PC-3 (cell line): Measurements from ENCODE around the gene PRKCD.

Source experiments
- EZH2phosphoT487 ChIP-seq: fragments of 300-600 bp; sonication (generic); IDR thresholded peaks from 2 replicates; pipeline ENCODE4 v1.6.1; 2018; ENCODE audit warnings: mild to moderate bottlenecking, antibody characterized with exemption, low read length, borderline replicate concordance
- TF ChIP-seq, protein P1 (sequence below): fragments of 300-600 bp; sonication (generic); conservative IDR thresholded peaks from 2 replicates; pipeline ENCODE4 v1.5.1; 2017; ENCODE audit warnings: antibody characterized with exemption, low read depth, mild to moderate bottlenecking, low read length

DNA sequence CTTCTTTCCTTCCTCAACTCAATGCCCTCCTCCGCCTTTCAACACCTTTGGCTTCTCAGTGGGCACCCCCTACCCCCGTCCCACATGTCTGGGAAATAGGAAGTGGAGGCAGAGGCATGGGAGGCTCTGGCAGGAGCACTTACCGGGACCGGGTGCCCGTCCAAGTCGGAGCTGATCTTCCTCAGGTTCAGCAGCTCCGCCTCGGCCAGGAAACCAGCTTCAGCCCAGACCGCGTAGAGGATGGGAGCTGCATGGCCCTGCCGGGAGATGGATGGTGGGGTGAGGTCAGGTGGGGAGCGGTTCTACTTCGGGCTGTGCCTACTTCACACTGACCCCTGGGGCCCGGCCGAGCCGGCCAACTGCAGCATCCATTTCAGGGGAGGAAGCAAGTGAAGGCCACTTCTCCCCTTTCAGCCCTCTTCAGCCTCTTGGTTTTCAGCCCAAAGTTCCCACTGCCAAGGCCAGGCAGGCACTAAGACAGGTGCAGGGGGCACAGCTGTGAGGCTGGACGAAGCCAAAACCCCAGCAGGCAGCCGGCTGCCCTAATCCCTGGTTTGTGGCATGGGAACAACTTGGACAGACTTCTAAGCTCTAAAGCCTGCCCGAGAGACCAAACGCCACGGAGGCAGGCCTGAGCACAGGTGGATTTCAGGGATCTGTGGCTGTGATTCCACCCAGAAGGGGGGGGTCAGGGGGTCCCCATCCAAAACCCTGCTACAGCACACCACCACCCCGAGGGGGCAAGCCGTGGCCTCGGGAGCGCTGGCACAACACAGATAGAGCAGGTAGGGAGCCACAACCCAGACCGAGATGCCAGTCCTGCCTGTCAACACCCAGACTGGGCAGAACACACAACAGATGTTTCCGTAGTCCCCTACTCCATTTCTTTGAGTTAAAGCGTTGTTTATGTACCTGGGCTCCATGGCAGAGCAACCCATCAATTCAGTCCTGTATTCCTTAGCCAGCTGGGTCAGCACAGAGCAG is 80.3 kb downstream of the PRKCD start:
- TF ChIP-seq, protein P1, sequence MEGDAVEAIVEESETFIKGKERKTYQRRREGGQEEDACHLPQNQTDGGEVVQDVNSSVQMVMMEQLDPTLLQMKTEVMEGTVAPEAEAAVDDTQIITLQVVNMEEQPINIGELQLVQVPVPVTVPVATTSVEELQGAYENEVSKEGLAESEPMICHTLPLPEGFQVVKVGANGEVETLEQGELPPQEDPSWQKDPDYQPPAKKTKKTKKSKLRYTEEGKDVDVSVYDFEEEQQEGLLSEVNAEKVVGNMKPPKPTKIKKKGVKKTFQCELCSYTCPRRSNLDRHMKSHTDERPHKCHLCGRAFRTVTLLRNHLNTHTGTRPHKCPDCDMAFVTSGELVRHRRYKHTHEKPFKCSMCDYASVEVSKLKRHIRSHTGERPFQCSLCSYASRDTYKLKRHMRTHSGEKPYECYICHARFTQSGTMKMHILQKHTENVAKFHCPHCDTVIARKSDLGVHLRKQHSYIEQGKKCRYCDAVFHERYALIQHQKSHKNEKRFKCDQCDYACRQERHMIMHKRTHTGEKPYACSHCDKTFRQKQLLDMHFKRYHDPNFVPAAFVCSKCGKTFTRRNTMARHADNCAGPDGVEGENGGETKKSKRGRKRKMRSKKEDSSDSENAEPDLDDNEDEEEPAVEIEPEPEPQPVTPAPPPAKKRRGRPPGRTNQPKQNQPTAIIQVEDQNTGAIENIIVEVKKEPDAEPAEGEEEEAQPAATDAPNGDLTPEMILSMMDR: no peak
- TF ChIP-seq EZH2phosphoT487: no peak
